SU-DHL-6 (cell line): Measurements from ENCODE around the gene CBFB.

Source experiments
- CTCF ChIP-seq: fragments of 200-600 bp; sonication (generic); IDR thresholded peaks from one replicate; pipeline ENCODE4 v1.5.1; 2017; ENCODE audit warnings: antibody characterized with exemption, mild to moderate bottlenecking, low read length, moderate library complexity; ENCODE audit not compliant: insufficient read depth, poor library complexity, severe bottlenecking
- EZH2phosphoT487 ChIP-seq: fragments of 200-600 bp; sonication (generic), shearing (Covaris generic); conservative IDR thresholded peaks from 2 replicates; pipeline ENCODE4 v1.6.1; 2018; ENCODE audit warnings: mild to moderate bottlenecking, antibody characterized with exemption, low read length, moderate library complexity, mixed read lengths

DNA sequence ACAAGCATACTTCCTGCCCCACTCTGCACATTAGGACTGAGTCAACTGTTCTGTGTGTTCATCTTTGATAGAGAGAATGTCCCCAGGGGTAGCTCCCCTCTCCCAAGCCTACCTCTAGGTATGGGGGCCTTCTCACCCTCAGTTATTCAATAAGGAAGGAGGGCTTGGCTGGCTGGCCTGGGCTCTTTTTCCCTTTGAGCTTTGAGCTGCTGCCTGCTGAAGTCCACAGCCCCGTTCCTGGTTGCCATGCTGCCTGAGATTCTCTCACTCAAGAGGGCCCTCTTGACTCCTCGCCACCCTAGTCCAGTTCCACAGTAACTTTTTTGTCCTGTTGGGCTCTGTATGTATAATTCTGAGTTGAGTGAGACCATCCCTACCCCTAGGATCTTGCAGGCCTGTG lies 116.8 kb downstream of the CBFB start:
- TF ChIP-seq EZH2phosphoT487 (no peak), CTCF (no peak)
